ENCODE data around the gene SHLD2.
"Not testable (repeated sequence)": the region's sequence is repeated elsewhere in the genome, so short reads cannot be mapped to it uniquely, and the experiment has no call there.

Gene SHLD2

GRCh38 chr10:87094373-87095235 is at the start of gene SHLD2, which contains the start of gene GLUD1:
Gene SHLD2, plus strand, starts transcription at chr10:87095206. Its CDS starts 56,149 bp downstream, at chr10:87151355.
Gene GLUD1, minus strand, starts transcription at chr10:87094843. Its CDS starts 74 bp downstream, at chr10:87094769.
- DNase-seq, result no peak

- DNase-seq, result no peak
Measured at GRCh38 chr10:87045434-87045938, 49.5 kb upstream of the SHLD2 start.

- no peak for DNase-seq
Measured at GRCh38 chr10:87053111-87053510, 41.9 kb upstream of the SHLD2 start.

- no peak for DNase-seq
Measured at GRCh38 chr10:87053577-87054181, 41.3 kb upstream of the SHLD2 start.

- DNase-seq, result no peak
Measured at GRCh38 chr10:87054373-87055295, 40.4 kb upstream of the SHLD2 start.

GRCh38 chr10:87058171-87058570 is 36.8 kb upstream of the SHLD2 start:
- no peak for DNase-seq

GRCh38 chr10:87059401-87059800 is 35.6 kb upstream of the SHLD2 start:
- DNase-seq, result no peak

- DNase-seq, result no peak
Measured at GRCh38 chr10:87060280-87060928, 34.6 kb upstream of the SHLD2 start.

- DNase-seq, result no peak
Measured at GRCh38 chr10:87064651-87065050, 30.4 kb upstream of the SHLD2 start.

- DNase-seq, result no peak
Measured at GRCh38 chr10:87066178-87066577, 28.8 kb upstream of the SHLD2 start.

GRCh38 chr10:87066865-87067264 is 28.1 kb upstream of the SHLD2 start:
- no peak for DNase-seq

- no peak for DNase-seq
Measured at GRCh38 chr10:87068281-87068680, 26.7 kb upstream of the SHLD2 start.

- DNase-seq, result no peak
Measured at GRCh38 chr10:87072449-87072848, 22.6 kb upstream of the SHLD2 start.

- not testable (repeated sequence) for DNase-seq
Measured at GRCh38 chr10:87076421-87076820, 18.6 kb upstream of the SHLD2 start.

GRCh38 chr10:87079106-87079836 is 15.7 kb upstream of the SHLD2 start:
- DNase-seq, result no peak

GRCh38 chr10:87080621-87081020 is 14.4 kb upstream of the SHLD2 start:
- not testable (repeated sequence) for DNase-seq

GRCh38 chr10:87081574-87081973 is 13.4 kb upstream of the SHLD2 start:
- not testable (repeated sequence) for DNase-seq

GRCh38 chr10:87082219-87082618 is 12.8 kb upstream of the SHLD2 start:
- DNase-seq, result not testable (repeated sequence)

GRCh38 chr10:87083576-87084290 is 11.3 kb upstream of the SHLD2 start:
- not testable (repeated sequence) for DNase-seq

GRCh38 chr10:87084291-87084782 is 10.7 kb upstream of the SHLD2 start:
- not testable (repeated sequence) for DNase-seq

- no peak for DNase-seq
Measured at GRCh38 chr10:87085537-87085936, 9.5 kb upstream of the SHLD2 start.
